Measurements from ENCODE around the gene HEXIM1. TPM values are rescaled to one million over a fixed set of nuclear protein-coding genes. Genes with fewer than 3 reads are reported as not detected.

The HEXIM1 gene
- total RNA-seq, 1 donor from 2014 or later = 29.5 TPM

GRCh38 chr17:45186801-45187354 lies 38.6 kb downstream of the HEXIM1 start:
- Mint-ChIP-seq H3K27ac (ENCODE audit: unreplicated experiment) (no peak overlapping the region), H3K4me1 (no peaks in the 10 kb centered on the region), H3K9me3 (no peaks in the 10 kb centered on the region), H3K4me3 (no peak overlapping the region), H3K27me3 (ENCODE audit: low read depth) (no peaks in the 10 kb centered on the region), H3K36me3 (ENCODE audit: low read depth) (no peaks in the 10 kb centered on the region)
- no peak for TF ChIP-seq CTCF (conservative IDR thresholded peaks at IDR 0.05)
- DNase-seq (ENCODE audit: low read depth, low spot score) = no peak

GRCh38 chr17:45189009-45189408 lies 40.7 kb downstream of the HEXIM1 start:
- no peak overlapping the region for H3K27ac Mint-ChIP-seq (ENCODE audit: unreplicated experiment)
- H3K36me3 Mint-ChIP-seq (ENCODE audit: low read depth) = no peaks in the 10 kb centered on the region
- no peak overlapping the region for H3K4me3 Mint-ChIP-seq
- no peaks in the 10 kb centered on the region for H3K27me3 Mint-ChIP-seq (ENCODE audit: low read depth)
- H3K4me1 Mint-ChIP-seq = no peaks in the 10 kb centered on the region
- no peak for TF ChIP-seq CTCF (conservative IDR thresholded peaks at IDR 0.05)
- H3K9me3 Mint-ChIP-seq = no peaks in the 10 kb centered on the region
- no peak for DNase-seq (ENCODE audit: low read depth, low spot score)

- TF ChIP-seq CTCF (conservative IDR thresholded peaks at IDR 0.05) = no peak
- Mint-ChIP-seq H3K9me3 (no peaks in the 10 kb centered on the region), H3K4me1 (no peaks in the 10 kb centered on the region), H3K36me3 (ENCODE audit: low read depth) (no peaks in the 10 kb centered on the region), H3K27me3 (ENCODE audit: low read depth) (no peaks in the 10 kb centered on the region), H3K27ac (ENCODE audit: unreplicated experiment) (no peak overlapping the region), H3K4me3 (no peak overlapping the region)
- no peak for DNase-seq (ENCODE audit: low read depth, low spot score)
These were observed 42.4 kb downstream of the HEXIM1 start for GRCh38 chr17:45190503-45191255.

GRCh38 chr17:45195424-45195823 lies 47.1 kb downstream of the HEXIM1 start:
- Mint-ChIP-seq H3K4me1 (peaks cover 15% of the 10 kb centered on the region), H3K36me3 (ENCODE audit: low read depth) (no peaks in the 10 kb centered on the region), H3K9me3 (no peaks in the 10 kb centered on the region), H3K27me3 (ENCODE audit: low read depth) (no peaks in the 10 kb centered on the region), H3K4me3 (no peak overlapping the region), H3K27ac (ENCODE audit: unreplicated experiment) (no peak overlapping the region)
- TF ChIP-seq CTCF (conservative IDR thresholded peaks at IDR 0.05) = no peak
- no peak for DNase-seq (ENCODE audit: low read depth, low spot score)

GRCh38 chr17:45197108-45197507 lies 48.8 kb downstream of the HEXIM1 start:
- Mint-ChIP-seq H3K9me3 (no peaks in the 10 kb centered on the region), H3K27me3 (ENCODE audit: low read depth) (no peaks in the 10 kb centered on the region)

More at GRCh38 chr17:45197108-45197507, 48.8 kb downstream of the HEXIM1 start:
- Mint-ChIP-seq H3K4me1 (peaks cover 19% of the 10 kb centered on the region), H3K4me3 (no peak overlapping the region), H3K36me3 (ENCODE audit: low read depth) (no peaks in the 10 kb centered on the region), H3K27ac (ENCODE audit: unreplicated experiment) (peak overlapping the region; percentile 83)
- DNase-seq (ENCODE audit: low read depth, low spot score) = no peak
- TF ChIP-seq CTCF (conservative IDR thresholded peaks at IDR 0.05) = no peak
